ENCODE results near the gene HACD3. TPM values are rescaled to one million over a fixed set of nuclear protein-coding genes. Genes with fewer than 3 reads are reported as not detected.

The HACD3 gene, protein sequence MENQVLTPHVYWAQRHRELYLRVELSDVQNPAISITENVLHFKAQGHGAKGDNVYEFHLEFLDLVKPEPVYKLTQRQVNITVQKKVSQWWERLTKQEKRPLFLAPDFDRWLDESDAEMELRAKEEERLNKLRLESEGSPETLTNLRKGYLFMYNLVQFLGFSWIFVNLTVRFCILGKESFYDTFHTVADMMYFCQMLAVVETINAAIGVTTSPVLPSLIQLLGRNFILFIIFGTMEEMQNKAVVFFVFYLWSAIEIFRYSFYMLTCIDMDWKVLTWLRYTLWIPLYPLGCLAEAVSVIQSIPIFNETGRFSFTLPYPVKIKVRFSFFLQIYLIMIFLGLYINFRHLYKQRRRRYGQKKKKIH
- total RNA-seq = 42.9 and 110 TPM in 2 replicates

DNA sequence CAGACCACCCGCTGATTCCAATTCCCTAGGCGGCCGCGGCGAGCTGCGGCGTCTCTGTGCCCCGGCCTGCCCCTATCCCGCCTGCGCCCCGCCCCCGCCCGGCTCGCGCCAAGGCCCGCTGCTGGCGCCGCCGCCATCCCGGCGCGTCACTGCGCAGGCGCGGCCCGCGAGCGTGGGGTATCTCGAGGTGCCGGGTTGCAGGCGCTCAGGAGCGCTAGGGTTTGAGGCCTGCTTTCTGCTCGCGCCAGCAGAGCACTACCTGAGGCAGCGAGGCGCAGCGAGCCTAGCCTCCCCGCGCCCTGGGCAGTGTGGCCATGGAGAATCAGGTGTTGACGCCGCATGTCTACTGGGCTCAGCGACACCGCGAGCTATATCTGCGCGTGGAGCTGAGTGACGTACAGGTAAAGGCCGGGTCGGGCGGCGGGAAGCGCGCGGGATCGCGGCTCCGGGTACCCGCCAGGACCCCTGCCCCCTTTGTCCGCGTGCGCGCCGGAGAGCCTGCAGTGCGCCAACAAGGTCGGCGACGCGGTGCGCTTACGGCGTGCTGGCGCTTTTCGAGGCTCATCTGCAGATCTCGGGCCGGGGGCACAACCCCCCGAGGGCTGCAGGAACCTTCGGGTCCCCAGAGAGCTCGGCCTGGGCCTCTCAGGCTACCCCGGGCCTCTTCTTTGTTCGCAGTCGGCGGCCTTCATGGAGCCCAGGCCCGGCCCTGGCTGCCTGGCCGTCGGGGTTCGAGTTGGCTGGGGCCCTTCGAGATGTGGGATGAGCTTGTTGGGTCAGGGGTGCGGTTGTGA lies at the start of gene HACD3:
Gene HACD3 (plus strand): TSS at position 146 of the 794 bp plus-strand sequence. CDS start 169 bp downstream, at position 315.

DNA sequence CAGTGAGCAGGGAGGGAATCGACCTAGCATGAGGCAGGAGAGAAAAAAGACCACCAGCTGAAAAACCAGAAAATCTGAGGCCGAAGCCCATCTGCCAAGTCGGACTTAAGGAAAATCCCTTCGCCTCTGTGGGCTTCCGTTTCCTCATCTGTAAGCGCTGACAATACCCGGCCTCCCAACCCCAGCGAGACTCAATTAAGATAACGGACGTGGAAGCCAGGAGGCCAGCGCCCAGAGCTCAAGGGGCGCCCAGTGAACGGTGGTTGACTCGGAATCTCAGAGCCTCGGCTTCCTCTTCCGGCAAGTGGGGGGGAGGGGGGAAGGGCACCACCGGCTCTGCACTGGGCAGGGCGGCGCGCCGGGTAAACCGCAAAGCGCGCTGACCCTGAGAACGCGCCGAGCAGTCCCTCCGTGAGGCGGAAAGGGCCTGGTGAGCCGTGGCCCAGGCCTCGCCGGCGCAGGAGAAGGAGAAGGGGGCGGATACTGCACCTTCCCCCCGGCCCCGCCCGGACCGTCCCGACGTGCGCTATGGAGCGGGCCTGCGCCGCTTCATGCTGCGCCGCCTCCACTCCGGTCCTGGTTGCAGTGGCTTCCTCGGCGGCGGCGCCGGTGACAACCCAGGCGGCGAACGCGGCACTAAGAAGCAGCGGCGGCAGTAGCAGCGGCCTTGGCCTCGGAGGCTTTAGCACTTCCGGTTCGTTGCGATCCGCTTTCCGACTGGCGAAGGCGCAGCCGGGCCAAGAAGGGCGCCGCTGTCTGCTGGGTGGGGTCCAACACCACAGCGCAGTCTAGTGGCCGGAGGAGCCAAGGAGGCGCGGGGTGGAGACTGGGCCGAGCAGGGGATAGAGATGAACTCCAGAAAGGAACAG lies 13.0 kb upstream of the HACD3 start, which contains the start of gene DPP8:
Gene DPP8 (minus strand): TSS at position 693 of the 869 bp plus-strand sequence. CDS start 5,136 bp downstream, outside the sequence.

DNA sequence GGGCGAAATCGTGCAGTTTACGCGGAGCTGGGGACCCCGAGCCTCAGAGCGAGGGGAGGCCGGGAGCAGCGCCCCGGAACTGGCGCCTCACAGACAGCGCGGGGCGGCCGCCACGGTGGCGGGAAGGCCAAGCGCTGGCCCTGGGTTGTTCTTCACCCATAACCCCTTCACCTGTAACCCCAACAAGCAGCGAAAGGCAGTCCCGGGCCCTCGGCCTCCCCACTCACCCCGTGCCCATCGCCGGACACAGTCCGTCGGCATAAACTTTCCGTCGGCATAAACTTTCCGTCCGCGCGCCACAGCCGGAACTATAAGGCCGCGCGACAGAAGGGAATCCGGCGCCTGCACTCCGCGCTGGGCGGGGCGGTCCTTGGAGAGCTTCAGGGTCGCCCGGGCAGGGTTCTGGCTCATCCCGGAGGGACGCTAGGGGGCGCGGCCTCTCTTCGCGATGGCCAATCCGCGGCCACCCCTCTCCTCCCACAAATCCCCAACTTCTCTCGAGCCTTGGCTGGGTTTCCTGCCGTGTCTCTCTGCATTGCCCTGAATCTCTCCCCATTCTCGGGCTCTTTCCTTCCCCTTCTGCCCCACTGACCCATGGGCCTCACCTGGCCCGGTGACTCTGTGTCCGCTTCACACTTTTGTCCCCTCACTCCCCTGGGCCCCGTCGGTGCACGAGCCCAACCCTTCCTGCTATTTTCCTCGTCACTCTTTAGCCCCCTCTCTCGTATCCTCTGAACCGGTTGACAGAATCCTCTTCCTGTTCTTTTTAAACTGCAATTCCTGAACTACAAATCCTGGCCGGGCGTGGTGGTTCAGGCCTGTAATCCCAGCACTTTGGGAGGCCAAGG lies 80.8 kb downstream of the HACD3 start, which contains the start of gene INTS14:
Gene INTS14 (minus strand): TSS at position 261 of the 848 bp plus-strand sequence. CDS start 3,751 bp downstream, outside the sequence.

DNA sequence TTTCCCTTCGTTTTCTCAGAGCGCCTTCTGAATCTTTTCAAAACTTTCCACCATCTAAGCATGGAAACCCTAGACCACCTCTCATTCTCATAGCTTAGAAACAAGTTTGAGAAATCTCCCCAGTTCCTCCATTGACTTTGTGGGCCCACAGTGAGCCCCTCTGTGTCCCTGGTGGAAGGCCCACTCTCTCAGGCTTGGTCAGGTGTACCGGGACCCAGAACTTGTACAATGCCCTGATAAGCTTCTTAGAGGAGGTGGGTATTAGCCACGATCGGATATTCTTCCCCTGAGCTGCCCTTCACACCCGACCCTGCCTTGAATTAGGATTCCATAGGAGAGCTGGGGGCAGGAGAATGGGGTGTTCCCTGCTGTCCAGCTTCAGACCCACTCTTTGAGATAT lies 91.4 kb downstream of the HACD3 start, which contains the start of gene SLC24A1:
Gene SLC24A1 (plus strand): TSS at position 301 of the 400 bp plus-strand sequence. CDS start 2,143 bp downstream, outside the sequence.

Other genes with a start within 250 kb of the HACD3 start
- gene PARP16, start 243.6 kb upstream of the HACD3 start, total RNA-seq = 0.97 and 3.0 TPM in 2 replicates
- not detected in 2 replicates for gene RNU5A-1, start 234.4 kb upstream of the HACD3 start, total RNA-seq
- gene RNU5B-1, start 225.8 kb upstream of the HACD3 start, total RNA-seq = not detected in 2 replicates
- gene IGDCC3, start 152.5 kb upstream of the HACD3 start, total RNA-seq = not detected in 2 replicates
- under 0.01 and 0.13 TPM in 2 replicates for gene IGDCC4, start 107.5 kb upstream of the HACD3 start, total RNA-seq
- 34.0 and 61.2 TPM in 2 replicates for gene DPP8, start 12.8 kb upstream of the HACD3 start, total RNA-seq
- 27.4 and 37.8 TPM in 2 replicates for gene INTS14, start 80.7 kb downstream of the HACD3 start, total RNA-seq
- 1.8 and 15.1 TPM in 2 replicates for gene SLC24A1, start 91.5 kb downstream of the HACD3 start, total RNA-seq

All from bladder microvascular endothelial cell (primary cell).